Right lobe of liver (tissue), 4 donors: ENCODE measurements around the gene KCNQ1OT1.

Experiments
- CTCF ChIP-seq, 4 donors: fragments of 200-600 bp in 3 of 4; fragments of 450-650 bp in 1 of 4; IDR thresholded peaks; one replicate each; pipeline versions ENCODE4 v1.5.1 to v1.8.0; 2016 to 2022; ENCODE audit warnings: antibody characterized with exemption in 4 of 4, mild to moderate bottlenecking in 2 of 4
- POLR2A ChIP-seq: fragments of 450-650 bp; IDR thresholded peaks from one replicate; pipeline ENCODE4 v1.6.1; 2017; ENCODE audit warnings: antibody characterized with exemption, mild to moderate bottlenecking
- donor health status: DM: no; HTN: no; CAD: no.
- donor health status: DM: no; HTN: no; CAD: no.
- donor health status: DM: no; HTN: yes; CAD: no.

GRCh38 chr11:2732940-2733628, 33.3 kb upstream of the KCNQ1OT1 start:
- no peak for TF ChIP-seq CTCF (IDR thresholded peaks at IDR 0.05)
- TF ChIP-seq POLR2A: no peak
